ENCODE data around the gene TMEM116. TPM values are rescaled to one million over a fixed set of nuclear protein-coding genes. Genes with fewer than 3 reads are reported as not detected.
"Not testable (repeated sequence)": the region's sequence is repeated elsewhere in the genome, so short reads cannot be mapped to it uniquely, and the experiment has no call there.

The TMEM116 gene
- total RNA-seq, 1 donor = 10.5 TPM

DNA sequence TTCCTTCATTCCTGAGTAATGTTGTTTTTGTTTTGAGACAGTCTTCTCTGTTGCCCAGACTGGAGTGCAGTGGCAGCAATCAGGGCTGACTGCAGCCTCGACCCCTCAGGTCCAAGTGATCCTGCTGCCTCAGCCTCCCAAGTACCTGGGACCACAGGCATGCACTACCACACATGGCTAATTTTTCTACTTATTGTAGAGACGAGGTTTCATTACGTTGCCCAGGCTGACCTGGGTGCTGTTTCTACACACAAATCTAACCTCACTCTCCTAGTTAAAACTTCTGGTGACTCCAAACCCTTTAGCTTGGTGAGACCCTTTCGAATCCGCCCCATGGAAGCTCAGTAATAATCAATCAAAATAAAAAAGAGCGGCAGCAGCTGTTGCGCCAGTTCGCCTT lies 1.3 kb downstream of the TMEM116 start:
- H3K27me3 ChIP-seq (ENCODE audit: insufficient read depth, low read length) = no peaks in the 10 kb centered on the region
- no peaks in the 10 kb centered on the region for H3K36me3 ChIP-seq (ENCODE audit: insufficient read depth, low read length)
- no peak for TF ChIP-seq CTCF (IDR thresholded peaks at IDR 0.05; ENCODE audit: extremely low read depth, low read depth, low read length)
- no peak overlapping the region for H2AFZ ChIP-seq (ENCODE audit: low read length)
- peak overlapping the region; percentile 99 for H3K4me2 ChIP-seq (ENCODE audit: insufficient read depth, low read length)
- H4K20me1 ChIP-seq (ENCODE audit: insufficient read depth, low read length) = peaks cover 11% of the 10 kb centered on the region
- H3K79me2 ChIP-seq (ENCODE audit: insufficient read depth, low read length) = peaks cover 51% of the 10 kb centered on the region
- H3K27ac ChIP-seq (ENCODE audit: low read depth, low read length) = no peak overlapping the region
- H3K4me1 ChIP-seq (ENCODE audit: insufficient read depth, low read length) = peaks cover 18% of the 10 kb centered on the region
- peak overlapping the region; percentile 99 for H3K4me3 ChIP-seq (ENCODE audit: insufficient read depth, low read length)
- DNase-seq (ENCODE audit: insufficient read length, low spot score, missing footprints) = no peak
- no peaks in the 10 kb centered on the region for H3K9me3 ChIP-seq (ENCODE audit: low read depth, low read length)

DNA sequence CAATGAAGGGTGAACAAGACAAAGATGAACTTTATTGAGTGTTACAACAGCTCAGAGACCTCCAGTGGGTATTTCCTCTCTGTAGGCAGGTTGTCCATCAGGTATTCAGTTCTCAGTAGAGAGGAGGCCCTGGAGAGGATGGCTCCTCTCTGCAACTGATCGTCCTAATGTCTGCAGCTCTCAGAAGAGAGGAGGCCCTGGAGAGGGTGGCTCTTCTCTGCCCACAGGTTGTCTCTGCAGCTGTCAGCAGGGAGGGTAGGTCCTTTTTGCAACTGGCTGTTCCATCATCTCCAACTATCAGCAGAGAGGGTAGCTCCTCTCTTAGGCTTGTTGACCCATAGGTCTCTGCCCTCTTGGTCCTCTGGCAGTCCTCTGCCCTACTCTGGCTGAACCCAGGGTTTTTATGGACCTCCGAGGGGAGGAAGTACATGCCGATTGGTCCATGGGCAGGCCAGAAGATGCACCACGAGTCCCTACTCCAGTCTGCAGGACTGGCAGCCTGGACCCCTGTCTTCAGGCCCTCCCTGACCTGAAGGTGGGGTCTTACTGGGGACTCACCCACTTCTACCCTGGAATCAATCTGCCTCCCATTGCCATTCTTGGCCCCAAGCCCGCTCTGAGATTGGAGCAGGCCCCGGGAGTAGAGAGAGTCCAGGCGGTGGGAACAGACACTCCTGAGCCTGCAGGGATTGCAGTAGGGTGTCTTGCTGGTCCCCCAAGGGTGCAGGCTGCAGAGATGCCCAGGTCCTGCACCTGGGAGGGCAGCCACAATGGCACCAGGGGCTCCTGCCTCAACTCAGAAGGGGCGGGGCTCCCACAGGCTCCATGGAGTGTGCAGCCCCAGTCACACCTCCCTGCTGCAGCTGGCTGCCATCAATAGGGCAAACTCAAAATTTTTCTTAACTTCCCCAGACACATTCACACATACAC lies 2.3 kb downstream of the TMEM116 start:
- Histone ChIP-seq H3K4me3 (ENCODE audit: insufficient read depth, low read length) (no peak overlapping the region), H3K4me1 (ENCODE audit: insufficient read depth, low read length) (peaks cover 24% of the 10 kb centered on the region), H4K20me1 (ENCODE audit: insufficient read depth, low read length) (peaks cover 2% of the 10 kb centered on the region), H3K27me3 (ENCODE audit: insufficient read depth, low read length) (no peaks in the 10 kb centered on the region), H3K36me3 (ENCODE audit: insufficient read depth, low read length) (no peaks in the 10 kb centered on the region), H3K27ac (ENCODE audit: low read depth, low read length) (no peak overlapping the region), H3K9me3 (ENCODE audit: low read depth, low read length) (no peaks in the 10 kb centered on the region), H3K4me2 (ENCODE audit: insufficient read depth, low read length) (no peak overlapping the region), H3K79me2 (ENCODE audit: insufficient read depth, low read length) (peaks cover 41% of the 10 kb centered on the region), H2AFZ (ENCODE audit: low read length) (no peak overlapping the region)
- no peak for TF ChIP-seq CTCF (IDR thresholded peaks at IDR 0.05; ENCODE audit: extremely low read depth, low read depth, low read length)
- DNase-seq (ENCODE audit: insufficient read length, low spot score, missing footprints) = no peak

- H2AFZ ChIP-seq (ENCODE audit: low read length); H3K9me3 ChIP-seq (ENCODE audit: low read depth, low read length); H3K36me3 ChIP-seq (ENCODE audit: insufficient read depth, low read length); H3K27ac ChIP-seq (ENCODE audit: low read depth, low read length); DNase-seq (ENCODE audit: insufficient read length, low spot score, missing footprints); H3K4me2 ChIP-seq (ENCODE audit: insufficient read depth, low read length); H3K27me3 ChIP-seq (ENCODE audit: insufficient read depth, low read length); H4K20me1 ChIP-seq (ENCODE audit: insufficient read depth, low read length); H3K4me3 ChIP-seq (ENCODE audit: insufficient read depth, low read length): not testable (repeated sequence)
- H3K79me2 ChIP-seq (ENCODE audit: insufficient read depth, low read length) = peaks cover 30% of the 10 kb centered on the region
- H3K4me1 ChIP-seq (ENCODE audit: insufficient read depth, low read length) = peaks cover 22% of the 10 kb centered on the region
Observed at GRCh38 chr12:112009596-112009995, 3.4 kb downstream of the TMEM116 start.

DNA sequence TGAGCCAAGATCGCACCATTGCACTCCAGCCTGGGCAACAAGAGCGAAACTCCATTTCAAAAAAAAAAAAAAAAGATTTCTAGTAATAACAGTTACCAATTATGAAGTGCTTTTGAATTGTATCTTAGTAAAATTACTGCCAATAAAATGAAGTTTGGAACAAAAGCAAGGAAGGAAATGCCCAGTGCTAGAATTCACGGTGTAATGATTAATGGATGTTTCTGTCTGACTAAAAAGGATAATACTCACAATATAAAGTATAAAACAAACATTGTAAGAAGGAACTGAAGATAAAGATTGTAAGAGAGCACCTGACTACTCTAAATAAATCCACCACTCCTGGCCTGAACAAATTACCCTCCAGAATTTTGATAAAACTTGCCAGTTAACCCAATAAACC lies 4.0 kb downstream of the TMEM116 start:
- Histone ChIP-seq H3K27me3 (ENCODE audit: insufficient read depth, low read length) (no peaks in the 10 kb centered on the region), H3K4me2 (ENCODE audit: insufficient read depth, low read length) (no peak overlapping the region), H3K4me1 (ENCODE audit: insufficient read depth, low read length) (peaks cover 18% of the 10 kb centered on the region), H3K36me3 (ENCODE audit: insufficient read depth, low read length) (no peaks in the 10 kb centered on the region), H3K27ac (ENCODE audit: low read depth, low read length) (no peak overlapping the region), H2AFZ (ENCODE audit: low read length) (no peak overlapping the region), H4K20me1 (ENCODE audit: insufficient read depth, low read length) (no peaks in the 10 kb centered on the region), H3K79me2 (ENCODE audit: insufficient read depth, low read length) (peaks cover 23% of the 10 kb centered on the region), H3K9me3 (ENCODE audit: low read depth, low read length) (no peaks in the 10 kb centered on the region), H3K4me3 (ENCODE audit: insufficient read depth, low read length) (no peak overlapping the region)
- no peak for DNase-seq (ENCODE audit: insufficient read length, low spot score, missing footprints)
- TF ChIP-seq CTCF (IDR thresholded peaks at IDR 0.05; ENCODE audit: extremely low read depth, low read depth, low read length) = no peak

Measured in osteoblast (primary cell).